Central memory CD8-positive, alpha-beta T cell (primary cell): ENCODE data around the gene CEP112.

ENCODE experiments used
- ATAC-seq: fragments of 150-1000 bp; cut with Tn5 transposase; replicated peaks from 2 replicates; pipeline ENCODE4 v1.10.0; 2022; ENCODE audit warnings: mild to moderate bottlenecking, moderate FRiP score, moderate number of reproducible peaks; ENCODE audit not compliant: poor library complexity, severe bottlenecking; ENCODE audit errors: extremely low read depth
- DNase-seq, 2 donors: peaks; one replicate each; pipeline ENCODE4 v3.0.0; 2021; ENCODE audit warnings: low spot score in 2 of 2
- H3K27ac Mint-ChIP-seq: one replicate; pipeline ENCODE4 v1.8.0; 2022; ENCODE audit warnings: low read depth, mild to moderate bottlenecking, moderate library complexity, mixed read lengths
- H3K27me3 Mint-ChIP-seq: one replicate; pipeline ENCODE4 v1.8.0; 2022; ENCODE audit warnings: mixed read lengths
- H3K36me3 Mint-ChIP-seq: one replicate; pipeline ENCODE4 v1.8.0; 2022; ENCODE audit warnings: mild to moderate bottlenecking, moderate library complexity, mixed read lengths; ENCODE audit not compliant: insufficient read depth
- H3K4me1 Mint-ChIP-seq: one replicate; pipeline ENCODE4 v1.8.0; 2022; ENCODE audit warnings: mixed read lengths
- H3K4me3 Mint-ChIP-seq: one replicate; pipeline ENCODE4 v1.8.0; 2022; ENCODE audit warnings: mild to moderate bottlenecking, moderate library complexity, mixed read lengths
- H3K9me3 Mint-ChIP-seq: one replicate; pipeline ENCODE4 v1.8.0; 2022; ENCODE audit warnings: mixed read lengths

CEP112 gene

DNA sequence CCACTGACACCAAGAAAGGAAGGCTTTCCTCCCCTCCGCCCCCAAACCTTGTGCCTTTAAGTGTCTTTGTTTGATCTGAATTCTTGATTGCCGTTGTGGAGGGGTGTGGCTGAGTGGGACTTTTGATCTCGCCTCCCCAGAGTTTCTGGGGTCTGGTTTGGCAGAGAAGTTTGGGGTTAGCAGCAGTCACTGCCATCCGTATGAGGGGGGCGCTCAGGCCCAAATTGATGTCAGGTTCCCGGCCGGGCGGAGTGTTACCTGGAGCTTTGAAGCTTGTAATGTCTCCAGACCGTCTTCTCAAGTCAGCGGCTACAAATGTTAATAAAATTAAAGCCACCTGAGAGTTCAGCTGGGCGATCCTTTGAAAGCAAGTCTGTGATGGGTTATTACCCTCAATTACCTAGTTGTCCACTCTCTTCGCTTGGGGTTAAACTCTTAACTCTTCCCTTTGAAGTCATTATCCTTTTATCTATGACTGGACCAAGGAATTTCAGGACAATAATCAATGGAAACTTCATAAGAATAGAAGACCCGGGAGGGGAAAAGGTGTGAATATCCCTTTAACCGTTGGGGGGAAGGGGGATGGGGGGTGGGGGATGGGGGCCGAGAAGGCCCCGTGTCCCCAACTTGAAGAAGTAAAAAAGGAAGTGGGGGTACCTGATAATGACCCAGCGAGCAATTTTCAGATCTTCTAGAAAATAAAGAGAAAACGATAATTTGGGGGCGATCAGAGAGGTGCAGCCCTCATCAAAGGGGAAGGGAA, 598.7 kb downstream of the CEP112 start:
- Mint-ChIP-seq H3K4me3 (no peak overlapping the region), H3K27ac (no peak overlapping the region)

GRCh38 chr17:65592125-65592965, 599.6 kb downstream of the CEP112 start:
- Mint-ChIP-seq H3K4me1 (no peaks in the 10 kb centered on the region), H3K36me3 (no peaks in the 10 kb centered on the region), H3K9me3 (no peaks in the 10 kb centered on the region), H3K27me3 (peaks cover 43% of the 10 kb centered on the region), H3K27ac (no peak overlapping the region), H3K4me3 (no peak overlapping the region)
- DNase-seq (no peak), ATAC-seq (no peak)

More for the DNA sequence above, 598.7 kb downstream of the CEP112 start:
- ATAC-seq: no peak
- no peaks in the 10 kb centered on the region for H3K4me1 Mint-ChIP-seq
- no peak for DNase-seq
- H3K9me3 Mint-ChIP-seq: no peaks in the 10 kb centered on the region
- no peaks in the 10 kb centered on the region for H3K36me3 Mint-ChIP-seq
- peaks cover 43% of the 10 kb centered on the region for H3K27me3 Mint-ChIP-seq

- ATAC-seq (no peak), DNase-seq (no peak)
- H3K9me3 Mint-ChIP-seq: no peaks in the 10 kb centered on the region
- peaks cover 7% of the 10 kb centered on the region for H3K4me1 Mint-ChIP-seq
- H3K36me3 Mint-ChIP-seq: no peaks in the 10 kb centered on the region
- H3K4me3 Mint-ChIP-seq: no peak overlapping the region
- H3K27ac Mint-ChIP-seq: no peak overlapping the region
- H3K27me3 Mint-ChIP-seq: peaks cover 39% of the 10 kb centered on the region
Observed at GRCh38 chr17:65589321-65589720, 602.6 kb downstream of the CEP112 start.

- H3K4me3 Mint-ChIP-seq: no peak overlapping the region
- H3K27me3 Mint-ChIP-seq: peaks cover 28% of the 10 kb centered on the region
- DNase-seq: no peak
- no peaks in the 10 kb centered on the region for H3K9me3 Mint-ChIP-seq
- no peak overlapping the region for H3K27ac Mint-ChIP-seq
- no peaks in the 10 kb centered on the region for H3K36me3 Mint-ChIP-seq
- no peak for ATAC-seq
- H3K4me1 Mint-ChIP-seq: peaks cover 8% of the 10 kb centered on the region
Observed at GRCh38 chr17:65588181-65588808, 603.6 kb downstream of the CEP112 start.

- Mint-ChIP-seq H3K9me3 (no peaks in the 10 kb centered on the region), H3K4me1 (peaks cover 8% of the 10 kb centered on the region), H3K27me3 (peaks cover 22% of the 10 kb centered on the region), H3K36me3 (no peaks in the 10 kb centered on the region), H3K4me3 (no peak overlapping the region), H3K27ac (no peak overlapping the region)
- no peak for DNase-seq
- no peak for ATAC-seq
Observed at GRCh38 chr17:65587534-65588180, 604.3 kb downstream of the CEP112 start.

DNA sequence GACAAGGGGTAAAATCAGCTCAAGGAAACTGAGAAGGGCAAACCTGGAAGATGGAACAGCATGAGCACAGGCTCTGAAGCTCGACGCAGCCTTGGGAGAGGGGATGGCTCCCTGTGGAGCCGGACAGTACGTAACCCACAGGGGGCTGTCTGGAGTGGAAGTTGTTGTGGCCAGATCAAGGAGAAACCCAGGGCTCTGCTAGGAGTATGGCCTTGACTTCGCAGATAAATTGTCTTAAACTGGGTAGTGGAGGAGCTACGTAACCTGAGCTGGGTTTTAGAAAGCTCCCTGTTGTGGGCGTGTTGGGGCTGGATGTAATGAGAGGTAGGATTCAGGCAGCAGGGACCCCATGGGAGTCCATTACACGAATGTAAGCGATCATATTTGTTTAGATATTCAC, 605.0 kb downstream of the CEP112 start:
- H3K4me1 Mint-ChIP-seq: peaks cover 8% of the 10 kb centered on the region
- H3K36me3 Mint-ChIP-seq: no peaks in the 10 kb centered on the region
- H3K4me3 Mint-ChIP-seq: no peak overlapping the region
- DNase-seq (no peak), ATAC-seq (no peak)
- peaks cover 14% of the 10 kb centered on the region for H3K27me3 Mint-ChIP-seq
- no peaks in the 10 kb centered on the region for H3K9me3 Mint-ChIP-seq
- no peak overlapping the region for H3K27ac Mint-ChIP-seq
